ENCODE data around the gene SYNE2.
"Not testable (repeated sequence)": the region's sequence is repeated elsewhere in the genome, so short reads cannot be mapped to it uniquely, and the experiment has no call there.

SYNE2 gene

DNA sequence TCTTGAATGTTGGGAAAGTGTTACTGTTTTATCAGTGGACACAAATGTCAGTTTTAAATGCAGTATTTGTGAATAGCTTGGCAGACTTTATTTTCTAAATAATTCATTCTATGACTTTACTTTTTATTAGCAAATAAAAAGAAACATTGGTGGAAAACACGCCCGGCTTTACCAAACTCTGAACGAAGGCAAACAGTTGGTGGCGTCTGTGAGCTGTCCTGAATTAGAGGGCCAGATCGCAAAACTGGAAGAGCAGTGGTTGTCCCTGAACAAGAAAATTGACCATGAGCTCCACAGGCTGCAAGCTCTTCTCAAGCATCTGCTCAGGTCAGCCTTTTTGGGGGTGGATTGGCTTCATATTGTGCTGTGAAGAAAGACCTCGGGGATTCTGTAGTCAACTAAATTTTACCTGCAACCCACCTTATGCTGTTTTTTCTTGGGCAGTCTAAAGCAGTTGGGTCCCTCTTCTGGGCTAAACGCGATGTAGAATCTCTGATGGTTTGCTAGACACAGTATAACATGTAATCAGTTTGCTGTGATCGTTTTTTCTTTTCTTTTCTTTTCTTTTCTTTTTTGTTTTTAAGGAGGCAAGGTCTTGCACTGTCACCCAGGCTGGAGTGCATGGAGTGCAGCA lies 285.0 kb downstream of the SYNE2 start:
- no peak for DNase-seq

DNA sequence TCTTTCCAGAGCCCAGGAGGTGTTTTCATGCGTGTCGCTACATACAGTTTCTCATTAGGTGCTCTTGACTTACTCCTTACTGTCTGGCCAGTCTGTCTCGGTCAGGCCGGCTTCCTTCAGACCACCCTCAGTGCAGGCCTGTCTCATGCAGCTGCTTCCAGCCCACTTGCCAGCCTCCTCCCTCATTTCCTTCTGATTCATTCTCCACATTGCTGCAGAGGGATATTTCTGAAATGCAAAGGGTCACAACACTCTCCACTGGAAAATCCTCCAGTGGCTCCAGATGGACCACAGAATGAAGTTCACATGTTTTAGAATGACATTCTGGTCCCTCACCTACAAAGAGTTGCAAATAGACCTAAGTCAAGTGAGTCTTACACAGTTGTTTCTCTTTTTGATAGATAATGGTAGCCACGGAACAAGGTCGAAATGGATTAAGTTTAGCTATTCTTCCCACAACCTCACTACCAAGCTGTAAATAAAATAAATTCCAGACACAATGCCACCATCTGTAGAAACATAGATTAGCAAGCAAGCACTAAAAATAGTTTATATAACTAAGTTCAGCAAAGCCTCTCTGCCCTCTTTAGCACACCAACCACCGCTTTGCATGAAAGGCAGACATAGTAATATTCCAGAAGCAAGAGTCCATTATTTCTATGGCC lies 294.5 kb downstream of the SYNE2 start:
- no peak for DNase-seq

- DNase-seq: no peak
Measured at GRCh38 chr14:64149921-64150320, 297.1 kb downstream of the SYNE2 start.

- no peak for DNase-seq
Measured at GRCh38 chr14:64158608-64159007, 305.8 kb downstream of the SYNE2 start.

DNA sequence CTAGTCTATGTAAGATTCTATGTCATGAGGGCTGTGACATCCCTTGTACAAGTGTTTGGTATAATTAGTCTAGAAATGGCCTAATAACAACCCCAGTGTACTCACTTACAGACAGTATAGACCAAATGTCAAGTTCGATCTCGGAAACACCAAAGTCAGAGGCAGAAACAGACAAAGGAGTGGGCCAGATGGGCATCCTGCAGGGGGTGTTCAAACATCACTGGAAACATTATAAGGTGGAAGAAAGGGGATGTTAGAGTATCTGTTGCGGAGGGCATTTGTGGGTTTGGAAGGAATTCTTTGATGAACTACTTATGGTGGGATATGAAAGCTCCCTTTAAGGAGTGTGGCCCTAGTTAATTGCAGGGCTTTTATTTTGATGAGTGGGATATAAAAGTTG lies 306.8 kb downstream of the SYNE2 start:
- DNase-seq: no peak

DNA sequence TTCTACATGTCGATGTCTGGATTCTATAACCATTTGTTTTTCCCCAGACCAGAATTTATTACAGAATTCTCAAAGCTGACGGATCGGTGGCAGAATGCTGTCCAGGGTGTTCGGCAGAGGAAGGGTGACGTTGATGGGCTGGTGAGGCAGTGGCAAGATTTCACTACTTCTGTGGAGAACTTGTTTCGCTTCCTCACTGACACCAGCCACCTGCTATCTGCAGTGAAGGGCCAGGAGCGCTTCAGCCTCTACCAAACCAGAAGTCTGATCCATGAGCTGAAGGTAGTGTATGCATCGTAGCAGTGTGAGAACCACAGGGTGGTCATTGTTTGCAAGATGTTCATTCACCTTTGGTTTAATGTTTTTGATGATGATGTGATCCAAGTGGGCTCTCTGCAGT lies 317.4 kb downstream of the SYNE2 start:
- no peak for DNase-seq

GRCh38 chr14:64174922-64175782 lies 322.3 kb downstream of the SYNE2 start:
- no peak for DNase-seq

DNA sequence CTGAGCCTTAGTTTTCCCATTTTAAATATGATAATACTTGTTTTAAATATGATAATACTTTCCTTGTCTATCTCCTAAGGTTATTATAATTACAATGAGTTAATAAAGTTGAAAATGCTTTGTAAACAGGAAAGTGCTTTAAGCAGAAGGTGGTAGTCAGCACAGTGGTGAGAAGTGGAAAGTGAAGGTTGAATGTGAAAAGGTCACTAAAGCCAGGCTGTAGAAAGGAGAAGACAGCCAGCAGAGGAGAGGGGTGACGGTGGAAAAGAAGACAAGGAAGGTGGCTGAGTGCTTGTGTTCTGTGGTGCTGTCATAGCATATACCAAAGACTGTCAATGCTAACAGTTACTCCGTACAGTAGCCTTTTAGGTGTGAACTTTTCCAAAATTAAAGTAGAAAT lies 323.5 kb downstream of the SYNE2 start:
- DNase-seq: no peak

DNA sequence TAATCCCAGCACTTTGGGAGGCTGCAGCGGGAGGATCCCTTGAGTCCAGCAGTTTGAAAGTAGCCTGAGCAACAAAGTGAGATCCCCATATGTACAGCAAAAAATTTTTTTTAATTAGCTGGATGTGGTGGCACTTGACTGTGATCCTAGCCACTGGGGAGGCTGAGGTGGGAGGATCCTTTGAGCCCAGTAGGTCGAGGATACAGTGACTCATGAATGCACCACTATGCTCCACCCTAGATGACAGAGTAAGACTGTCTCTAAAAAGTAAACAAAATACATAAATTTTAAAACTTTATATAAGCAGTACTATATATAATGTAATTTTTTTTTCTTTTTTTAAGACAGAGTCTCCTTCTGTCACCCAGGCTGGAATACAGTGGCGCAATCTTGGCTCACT lies 326.0 kb downstream of the SYNE2 start:
- DNase-seq: no peak

DNA sequence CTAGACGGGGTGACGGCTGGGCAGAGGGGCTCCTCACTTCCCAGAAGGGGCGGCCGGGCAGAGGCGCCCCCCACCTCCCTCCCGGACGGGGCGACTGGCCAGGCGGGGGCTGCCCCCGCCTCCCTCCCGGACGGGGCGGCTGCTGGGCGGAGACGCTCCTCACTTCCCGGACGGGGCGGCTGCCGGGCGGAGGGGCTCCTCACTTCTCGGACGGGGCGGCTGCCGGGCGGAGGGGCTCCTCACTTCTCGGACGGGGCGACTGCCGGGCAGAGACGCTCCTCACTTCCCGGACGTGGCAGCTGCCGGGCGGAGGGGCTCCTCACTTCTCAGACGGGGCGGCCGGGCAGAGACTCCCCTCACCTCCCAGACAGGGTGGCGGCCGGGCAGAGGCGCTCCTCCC lies 330.1 kb downstream of the SYNE2 start:
- not testable (repeated sequence) for DNase-seq

DNA sequence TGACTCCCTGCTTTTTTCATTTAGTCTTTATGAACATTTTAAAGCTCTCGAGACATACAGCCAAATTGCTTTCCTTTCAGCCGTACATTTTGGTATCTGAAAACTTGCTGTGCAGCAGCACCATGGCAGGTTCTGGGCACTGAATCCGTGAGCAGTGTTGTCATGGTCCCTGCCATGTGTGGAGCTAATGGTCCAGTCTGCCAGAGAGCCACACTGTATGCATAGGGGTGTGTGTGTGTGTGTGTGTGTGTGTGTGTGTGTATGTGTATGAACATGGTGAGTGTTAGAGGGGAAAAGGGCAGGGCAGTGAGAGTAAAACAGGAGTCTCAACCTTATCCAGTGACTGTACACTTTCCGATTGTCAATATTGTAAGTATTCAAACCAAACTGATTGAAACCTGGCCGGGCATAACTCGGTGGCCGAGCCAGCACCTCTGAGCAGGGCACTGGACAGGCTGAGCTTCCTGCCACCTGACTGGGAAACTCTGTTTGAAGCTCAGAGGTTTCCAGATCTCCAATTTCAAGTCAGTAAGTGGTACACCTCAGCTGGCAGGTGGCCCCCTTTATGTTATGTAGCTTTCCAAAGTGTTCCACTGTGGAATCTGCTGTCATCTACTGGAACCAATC lies 331.4 kb downstream of the SYNE2 start:
- no peak for DNase-seq

GRCh38 chr14:64185184-64185583 lies 332.4 kb downstream of the SYNE2 start:
- no peak for DNase-seq

DNA sequence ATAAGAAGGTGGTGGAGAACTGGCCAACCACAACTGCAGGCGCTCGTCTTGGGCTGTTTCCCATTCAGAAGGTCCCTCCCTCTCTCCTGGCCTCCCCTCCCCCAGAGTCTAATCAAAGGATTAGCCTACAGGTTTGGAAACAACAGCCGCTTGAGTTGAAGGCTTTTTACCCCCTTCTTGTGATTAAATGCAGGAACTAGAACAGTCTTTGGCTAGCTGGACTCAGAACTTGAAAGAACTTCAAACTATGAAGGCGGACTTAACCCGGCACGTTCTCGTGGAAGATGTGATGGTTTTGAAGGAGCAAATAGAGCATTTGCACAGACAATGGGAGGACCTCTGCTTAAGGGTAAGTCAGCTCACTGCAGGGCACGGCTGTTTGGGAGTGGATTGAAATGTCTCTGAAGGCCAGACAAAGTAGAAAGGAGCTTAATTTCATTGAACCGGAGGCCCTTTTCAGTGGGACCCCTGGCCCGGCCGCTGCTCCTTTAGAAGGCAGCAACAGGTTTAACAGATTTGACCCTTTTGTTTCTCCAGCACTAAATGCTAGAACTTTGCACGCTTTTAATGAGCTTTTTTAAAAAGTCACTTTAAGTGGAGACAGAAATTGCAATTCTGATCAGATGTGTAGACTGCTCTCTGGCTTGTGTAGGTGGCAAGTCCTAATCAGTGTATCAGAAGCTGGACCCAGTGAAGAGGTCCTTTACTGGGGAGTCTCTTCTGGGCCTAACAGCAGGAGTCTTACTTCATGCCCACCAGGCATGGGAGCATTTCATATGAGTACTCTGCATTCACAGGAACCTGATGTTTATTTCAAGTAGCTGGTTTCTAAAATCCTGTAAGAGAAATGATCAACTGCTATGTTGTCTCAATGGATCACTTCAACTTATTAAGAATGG lies 333.7 kb downstream of the SYNE2 start:
- DNase-seq: no peak

- no peak for DNase-seq
Measured at GRCh38 chr14:64187331-64187730, 334.5 kb downstream of the SYNE2 start.

DNA sequence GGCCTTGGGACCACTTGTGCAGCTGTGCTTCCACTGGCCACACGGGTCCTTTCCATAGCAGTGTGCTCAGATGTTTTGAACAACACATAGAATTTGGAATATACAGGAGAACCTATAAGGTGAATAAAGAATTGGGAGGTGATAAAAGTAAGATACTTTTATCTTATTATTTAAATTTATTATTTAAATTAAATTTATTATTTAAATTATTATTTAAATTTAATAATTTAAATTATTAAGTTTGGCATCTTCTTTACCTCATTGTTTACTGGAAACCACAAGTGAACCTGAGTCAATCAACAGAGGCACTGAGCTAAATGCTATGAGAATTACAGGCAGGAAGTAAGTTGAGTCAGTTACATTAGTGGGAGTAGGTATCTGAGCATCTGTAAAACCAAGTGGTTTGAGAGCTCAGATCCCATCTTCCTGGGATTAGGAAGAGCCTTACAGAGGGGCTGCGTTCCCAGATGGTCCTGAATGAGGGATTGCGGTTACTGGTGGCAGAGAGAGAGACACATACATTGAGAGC lies 338.2 kb downstream of the SYNE2 start:
- no peak for DNase-seq

DNA sequence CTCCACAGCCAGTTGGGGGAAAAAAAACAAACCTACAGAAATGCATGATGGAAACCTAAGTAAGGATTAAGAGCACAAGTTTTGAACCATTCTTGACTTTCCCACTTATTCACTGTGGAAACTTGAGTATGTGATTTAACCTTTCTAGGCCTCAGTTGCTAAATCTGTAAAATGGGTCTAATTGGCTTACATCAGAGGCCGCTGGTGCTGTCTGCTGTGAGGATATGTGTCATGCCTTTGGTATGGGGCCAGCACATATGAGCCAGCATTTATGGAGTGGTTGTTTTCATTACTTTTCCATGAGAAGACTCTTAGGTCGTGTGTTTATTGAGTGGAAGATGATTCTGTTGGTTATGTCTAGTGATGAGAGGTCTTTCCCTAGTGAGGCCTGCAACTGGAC lies 339.0 kb downstream of the SYNE2 start:
- no peak for DNase-seq

DNA sequence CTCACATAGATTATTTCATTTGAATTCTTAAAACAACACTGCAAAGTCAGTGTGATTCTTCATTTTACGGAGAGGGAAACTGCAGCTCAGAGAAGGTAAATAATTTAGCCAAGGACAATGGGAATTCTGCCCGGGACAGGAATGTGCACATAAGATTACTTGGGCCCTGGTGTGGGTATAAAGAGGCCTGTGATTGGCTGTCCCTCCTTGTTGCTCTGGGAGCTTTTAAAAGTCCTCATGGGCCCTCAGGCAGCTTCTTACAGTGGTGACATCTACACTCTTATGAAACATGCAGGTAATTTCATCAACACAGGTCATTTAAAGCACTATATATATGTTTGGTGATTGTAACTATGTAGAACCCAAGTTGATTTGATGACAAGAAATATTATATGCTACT lies 341.0 kb downstream of the SYNE2 start:
- no peak for DNase-seq

- DNase-seq: no peak
Measured at GRCh38 chr14:64194404-64194803, 341.6 kb downstream of the SYNE2 start.

- DNase-seq: no peak
Measured at GRCh38 chr14:64195199-64195598, 342.4 kb downstream of the SYNE2 start.

DNA sequence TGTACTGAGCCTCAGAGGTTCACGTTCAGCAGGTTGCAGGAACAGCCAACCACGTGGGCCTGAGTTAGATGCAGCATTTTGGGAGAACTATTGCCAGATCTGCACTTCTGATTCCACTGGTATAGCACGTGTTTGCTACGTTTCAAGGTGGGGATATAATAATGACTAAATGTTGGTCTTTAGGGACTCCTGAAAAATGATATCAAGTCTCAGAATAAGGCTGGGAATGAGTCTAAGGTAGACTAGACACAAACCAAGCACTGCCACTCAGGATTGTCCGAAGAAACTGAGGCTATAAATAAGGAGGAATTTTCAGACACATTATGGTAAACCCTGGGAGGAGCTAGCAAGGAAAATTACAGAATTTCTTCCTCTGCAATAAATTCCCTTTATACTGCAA lies 343.3 kb downstream of the SYNE2 start:
- no peak for DNase-seq

GRCh38 chr14:64196814-64197411 lies 344.1 kb downstream of the SYNE2 start:
- DNase-seq: peak; percentile 76
